ENCODE measurements around the gene PSMB5. TPM values are rescaled to one million over a fixed set of nuclear protein-coding genes. Genes with fewer than 3 reads are reported as not detected.

PSMB5 gene
- total and polyA plus RNA-seq, 8 donors, result 114 to 199 (median 177) TPM

- DNase-seq, result no peak
- Histone ChIP-seq H3K4me1 (peaks cover 11 to 29% of the 10 kb centered on the region in 2 donors), H3K27me3 (peaks cover 0 to 8% of the 10 kb centered on the region in 2 donors), H3K36me3 (peaks cover 0 to 24% of the 10 kb centered on the region in 2 donors), H3K27ac (no peak overlapping the region), H3K4me3 (no peak overlapping the region), H3K9me3 (no peaks in the 10 kb centered on the region)
- intact Hi-C loops (cut with DNase I), result loop anchor here (5.0 to 10.0 kb wide), 2 partner anchors 68 to 71 kb away; partner anchors contain the start of gene AJUBA (in 1 of the 2)
- no peak for ATAC-seq
- no peak for TF ChIP-seq CTCF (IDR thresholded peaks at IDR 0.05)
Measured at GRCh38 chr14:23055621-23056144, 21.0 kb upstream of the PSMB5 start.

- Histone ChIP-seq H3K4me3 (no peak overlapping the region), H3K9me3 (no peaks in the 10 kb centered on the region), H3K4me1 (peaks cover 11 to 29% of the 10 kb centered on the region in 2 donors), H3K27ac (no peak overlapping the region), H3K27me3 (peaks cover 0 to 8% of the 10 kb centered on the region in 2 donors), H3K36me3 (peaks cover 0 to 18% of the 10 kb centered on the region in 2 donors)
- DNase-seq, result no peak
- intact Hi-C loops (cut with DNase I), result loop anchor here (5.0 to 10.0 kb wide), 2 partner anchors 68 to 70 kb away; partner anchors contain the start of gene AJUBA (in 1 of the 2)
- ATAC-seq, result no peak
- no peak for TF ChIP-seq CTCF (IDR thresholded peaks at IDR 0.05)
Measured at GRCh38 chr14:23055147-23055550, 20.4 kb upstream of the PSMB5 start.

- H3K27ac ChIP-seq, result no peak overlapping the region
- H3K36me3 ChIP-seq, result peaks cover 0 to 9% of the 10 kb centered on the region in 2 donors
- ATAC-seq, result no peak
- DNase-seq, result no peak
- TF ChIP-seq CTCF (IDR thresholded peaks at IDR 0.05), result no peak
- H3K27me3 ChIP-seq, result peaks cover 0 to 8% of the 10 kb centered on the region in 2 donors
- H3K4me3 ChIP-seq, result no peak overlapping the region
- intact Hi-C loops (cut with DNase I), result loop anchor here in 1 of 2 donors (10.0 kb wide), 1 partner anchor 69 kb away; the partner anchor contains the start of gene AJUBA
- peaks cover 11 to 29% of the 10 kb centered on the region in 2 donors for H3K4me1 ChIP-seq
- no peaks in the 10 kb centered on the region for H3K9me3 ChIP-seq
Measured at GRCh38 chr14:23054000-23054811, 19.5 kb upstream of the PSMB5 start.

GRCh38 chr14:23053426-23053825 lies 18.7 kb upstream of the PSMB5 start:
- peaks cover 0 to 8% of the 10 kb centered on the region in 2 donors for H3K27me3 ChIP-seq
- H3K9me3 ChIP-seq, result no peaks in the 10 kb centered on the region
- H3K36me3 ChIP-seq, result peaks cover 0 to 1% of the 10 kb centered on the region in 2 donors
- ATAC-seq, result no peak
- H3K4me3 ChIP-seq, result no peak overlapping the region
- no peak for DNase-seq
- intact Hi-C loops (cut with DNase I), result loop anchor here in 1 of 2 donors (10.0 kb wide), 1 partner anchor 69 kb away; the partner anchor contains the start of gene AJUBA
- TF ChIP-seq CTCF (IDR thresholded peaks at IDR 0.05), result no peak
- H3K27ac ChIP-seq, result no peak overlapping the region
- H3K4me1 ChIP-seq, result peaks cover 11 to 26% of the 10 kb centered on the region in 2 donors

GRCh38 chr14:23052671-23053070 lies 18.0 kb upstream of the PSMB5 start:
- Histone ChIP-seq H3K27me3 (peaks cover 0 to 8% of the 10 kb centered on the region in 2 donors), H3K9me3 (no peaks in the 10 kb centered on the region), H3K4me3 (no peak overlapping the region), H3K36me3 (no peaks in the 10 kb centered on the region), H3K27ac (no peak overlapping the region), H3K4me1 (peaks cover 11 to 19% of the 10 kb centered on the region in 2 donors)
- intact Hi-C loops (cut with DNase I), result loop anchor here in 1 of 2 donors (10.0 kb wide), 1 partner anchor 68 kb away; the partner anchor contains the start of gene AJUBA
- no peak for TF ChIP-seq CTCF (IDR thresholded peaks at IDR 0.05)
- ATAC-seq (no peak), DNase-seq (no peak)

All from left lung (tissue), 10 donors.